ENCODE measurements around the gene RET.

RET gene

DNA sequence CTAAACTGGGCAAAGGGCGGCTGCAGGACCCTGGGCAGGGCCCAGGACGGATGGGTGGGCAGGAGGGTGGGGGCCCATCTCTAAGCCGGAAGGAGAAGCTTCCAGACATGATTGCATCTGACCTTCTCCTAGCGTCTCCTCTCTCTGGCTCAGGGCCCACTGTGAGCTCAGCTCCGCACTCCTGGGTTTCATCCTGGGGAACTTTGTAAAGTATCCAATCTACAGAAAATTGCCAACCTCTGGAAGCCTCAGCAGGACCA is 8.8 kb upstream of the RET start:
- no peak overlapping the region for H3K4me3 ChIP-seq (replicated peaks in 1 of 2; ENCODE audit: low read depth in 2 of 2, low read length in 2 of 2)
- DNase-seq (ENCODE audit: low read depth in 2 of 2) = no peak
- TF ChIP-seq, protein P1, sequence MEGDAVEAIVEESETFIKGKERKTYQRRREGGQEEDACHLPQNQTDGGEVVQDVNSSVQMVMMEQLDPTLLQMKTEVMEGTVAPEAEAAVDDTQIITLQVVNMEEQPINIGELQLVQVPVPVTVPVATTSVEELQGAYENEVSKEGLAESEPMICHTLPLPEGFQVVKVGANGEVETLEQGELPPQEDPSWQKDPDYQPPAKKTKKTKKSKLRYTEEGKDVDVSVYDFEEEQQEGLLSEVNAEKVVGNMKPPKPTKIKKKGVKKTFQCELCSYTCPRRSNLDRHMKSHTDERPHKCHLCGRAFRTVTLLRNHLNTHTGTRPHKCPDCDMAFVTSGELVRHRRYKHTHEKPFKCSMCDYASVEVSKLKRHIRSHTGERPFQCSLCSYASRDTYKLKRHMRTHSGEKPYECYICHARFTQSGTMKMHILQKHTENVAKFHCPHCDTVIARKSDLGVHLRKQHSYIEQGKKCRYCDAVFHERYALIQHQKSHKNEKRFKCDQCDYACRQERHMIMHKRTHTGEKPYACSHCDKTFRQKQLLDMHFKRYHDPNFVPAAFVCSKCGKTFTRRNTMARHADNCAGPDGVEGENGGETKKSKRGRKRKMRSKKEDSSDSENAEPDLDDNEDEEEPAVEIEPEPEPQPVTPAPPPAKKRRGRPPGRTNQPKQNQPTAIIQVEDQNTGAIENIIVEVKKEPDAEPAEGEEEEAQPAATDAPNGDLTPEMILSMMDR (IDR thresholded peaks at IDR 0.05; ENCODE audit: low read depth, low read length) = no peak

DNA sequence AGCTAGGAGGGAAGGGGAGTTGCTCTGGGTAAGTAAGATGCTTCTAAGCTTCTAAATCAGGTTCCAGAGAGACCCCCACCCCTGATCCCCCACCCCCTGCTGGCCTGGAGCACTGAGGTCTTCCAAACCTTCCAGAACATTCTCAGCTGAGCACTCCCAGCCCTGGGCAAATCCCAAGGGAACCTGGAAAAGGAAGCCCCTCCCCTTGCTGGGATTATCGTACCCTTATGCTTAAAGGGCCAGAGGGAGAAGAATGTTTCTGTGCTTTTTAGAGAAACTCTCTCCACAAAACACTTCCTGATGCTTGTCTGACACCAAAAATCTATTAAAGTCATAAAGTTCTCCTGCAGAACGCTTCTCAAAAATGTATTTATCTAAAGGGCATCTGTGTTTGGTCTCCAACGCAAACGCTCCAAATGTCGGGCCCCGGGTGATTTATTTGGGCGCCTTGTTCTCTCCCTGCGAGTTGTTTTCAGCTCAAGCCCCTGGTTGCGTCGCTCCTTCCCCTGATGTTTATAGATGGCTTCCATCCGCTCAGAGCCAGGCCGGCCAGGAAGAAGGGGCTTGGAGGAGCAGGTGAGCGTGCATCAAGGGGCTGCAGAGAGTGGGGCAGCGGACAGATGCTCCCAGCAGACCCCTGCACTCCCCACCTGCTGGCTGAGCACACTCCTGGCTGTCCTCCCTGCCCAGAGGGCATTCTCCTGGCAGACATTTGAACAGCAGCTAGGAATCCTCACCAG is 8.2 kb upstream of the RET start:
- no peak overlapping the region for H3K4me3 ChIP-seq (replicated peaks in 1 of 2; ENCODE audit: low read depth in 2 of 2, low read length in 2 of 2)
- no peak for DNase-seq (ENCODE audit: low read depth in 2 of 2)
- TF ChIP-seq, protein P1 (IDR thresholded peaks at IDR 0.05; ENCODE audit: low read depth, low read length) = no peak

DNA sequence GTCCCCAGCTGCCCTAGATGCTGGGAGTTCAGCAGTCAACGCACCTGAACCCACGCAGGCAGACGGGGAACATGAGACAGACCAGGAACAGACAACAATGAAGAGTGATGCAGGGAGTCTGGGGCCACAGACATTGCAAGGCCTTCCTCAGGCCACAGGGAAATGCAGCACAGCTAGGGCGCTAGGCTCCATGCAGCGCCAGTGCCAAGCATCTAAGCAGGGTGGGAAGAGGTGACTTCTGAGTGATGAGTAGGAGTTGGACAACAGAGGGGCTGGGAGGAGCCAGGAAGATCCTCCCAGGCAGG is 7.7 kb upstream of the RET start:
- DNase-seq (ENCODE audit: low read depth in 2 of 2) = no peak
- TF ChIP-seq, protein P1 (IDR thresholded peaks at IDR 0.05; ENCODE audit: low read depth, low read length) = no peak
- H3K4me3 ChIP-seq (replicated peaks in 1 of 2; ENCODE audit: low read depth in 2 of 2, low read length in 2 of 2) = no peak overlapping the region

DNA sequence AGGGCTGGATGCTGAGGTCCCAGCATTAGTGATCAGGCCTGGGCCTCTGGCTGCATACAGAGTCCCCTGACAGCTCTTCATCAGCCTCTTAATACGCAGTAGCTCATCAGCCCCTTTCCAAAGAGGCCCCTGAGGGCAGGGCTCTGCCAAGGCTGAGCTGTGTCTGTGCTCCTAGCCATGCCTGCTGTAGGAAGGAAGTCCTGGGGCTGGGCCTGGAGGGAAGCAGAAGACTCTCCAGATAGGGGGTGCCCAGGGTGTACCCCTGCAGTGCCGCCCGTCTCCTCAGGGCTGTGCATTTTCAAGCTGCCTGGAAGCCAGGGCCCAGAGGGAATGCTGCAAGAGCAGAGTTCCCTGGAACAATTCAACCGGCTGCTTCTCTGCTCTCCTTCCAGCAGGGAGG is 7.3 kb upstream of the RET start:
- no peak overlapping the region for H3K4me3 ChIP-seq (replicated peaks in 1 of 2; ENCODE audit: low read depth in 2 of 2, low read length in 2 of 2)
- TF ChIP-seq, protein P1 (IDR thresholded peaks at IDR 0.05; ENCODE audit: low read depth, low read length) = no peak
- DNase-seq (ENCODE audit: low read depth in 2 of 2) = no peak

DNA sequence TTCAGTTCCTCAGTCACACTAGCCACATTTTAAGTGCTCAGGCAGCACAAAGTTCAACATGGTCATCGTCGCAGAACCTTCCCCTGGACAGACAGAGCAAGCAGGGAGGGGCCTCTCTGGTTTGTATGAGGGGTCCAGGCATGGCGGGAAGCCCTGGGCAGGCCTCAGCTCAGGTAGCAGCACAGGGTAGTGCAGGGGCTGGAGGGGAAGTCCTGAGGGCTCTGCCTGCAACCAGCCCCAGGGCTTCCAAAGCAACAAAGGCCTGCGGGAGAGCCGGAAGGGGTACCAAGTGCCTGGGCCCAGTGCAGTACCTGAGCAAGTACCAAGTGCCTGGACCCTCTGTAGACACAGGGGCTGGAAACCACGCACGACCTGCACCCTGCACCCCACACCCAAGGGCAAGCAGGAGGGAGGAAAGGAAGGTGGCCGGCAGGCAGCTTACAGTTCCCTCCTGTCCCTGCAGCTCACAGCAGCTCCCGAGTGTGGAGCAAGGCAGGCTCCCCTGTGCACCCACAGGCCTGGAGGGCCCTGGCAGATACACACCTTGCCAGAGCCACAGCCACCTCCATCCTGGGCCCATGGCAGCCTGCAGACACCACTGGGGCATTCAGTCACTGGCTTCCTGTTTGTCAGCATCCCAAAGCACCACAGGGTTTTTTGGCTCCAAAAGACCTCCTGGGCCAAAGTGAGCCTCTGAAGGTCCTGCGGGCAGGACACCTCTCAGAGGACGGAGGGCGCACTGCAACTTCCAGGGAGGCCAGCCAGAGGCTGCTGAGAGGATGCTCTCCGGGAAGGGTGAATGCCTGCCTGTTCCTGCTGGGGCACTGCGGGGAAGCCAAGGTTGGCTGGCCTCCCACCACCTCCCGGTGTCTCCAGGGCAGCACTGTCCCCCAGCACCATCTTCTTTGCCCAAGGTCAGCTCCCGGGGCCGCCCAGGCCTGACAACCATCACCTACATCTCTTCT is 6.5 kb upstream of the RET start:
- H3K4me3 ChIP-seq (replicated peaks in 1 of 2; ENCODE audit: low read depth in 2 of 2, low read length in 2 of 2) = no peak overlapping the region
- DNase-seq (ENCODE audit: low read depth in 2 of 2) = no peak
- TF ChIP-seq, protein P1 (IDR thresholded peaks at IDR 0.05; ENCODE audit: low read depth, low read length) = no peak

DNA sequence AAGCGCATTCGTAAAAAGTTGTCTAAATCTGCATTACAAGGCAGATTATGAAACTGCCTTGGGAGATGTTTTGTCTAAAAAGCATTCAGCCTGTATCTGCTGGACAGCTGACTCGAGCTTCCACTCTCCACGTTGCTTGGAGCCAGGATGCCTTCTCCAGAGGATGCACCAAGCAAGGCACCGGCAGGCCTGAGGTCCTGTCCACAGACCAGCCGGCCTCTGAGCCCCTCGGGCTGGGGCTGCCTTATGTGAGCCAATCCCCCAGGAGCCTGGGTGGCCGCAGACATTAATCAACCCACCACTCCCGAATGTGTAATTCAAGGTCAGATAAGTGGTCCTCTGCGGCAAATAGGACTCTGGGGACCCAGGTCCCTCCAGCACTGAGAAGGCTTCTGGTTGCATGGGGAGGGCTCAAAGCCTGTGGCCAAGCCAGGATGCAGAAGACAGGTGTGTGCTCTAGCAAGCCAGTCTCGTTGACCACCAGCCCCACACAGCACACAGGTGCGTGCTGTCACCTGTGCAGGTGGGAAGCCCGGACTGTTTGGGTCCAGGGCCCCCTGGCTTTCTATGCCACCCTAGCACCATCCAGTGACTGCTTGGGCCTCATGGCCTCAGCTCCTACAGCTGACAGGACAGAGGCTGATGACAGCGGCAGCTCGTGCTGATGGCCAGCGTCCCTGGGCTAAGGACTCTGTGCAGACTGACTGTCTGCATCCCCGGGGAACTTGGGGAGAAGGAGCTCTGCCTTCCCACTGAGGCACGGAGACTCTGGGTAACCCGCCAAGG is 4.8 kb upstream of the RET start:
- no peak for DNase-seq (ENCODE audit: low read depth in 2 of 2)
- TF ChIP-seq, protein P1 (IDR thresholded peaks at IDR 0.05; ENCODE audit: low read depth, low read length) = no peak
- H3K4me3 ChIP-seq (replicated peaks in 1 of 2; ENCODE audit: low read depth in 2 of 2, low read length in 2 of 2) = no peak overlapping the region
